GM12878 (cell line): ENCODE results near the gene NIN. TPM values are rescaled to one million over a fixed set of nuclear protein-coding genes. Genes with fewer than 3 reads are reported as not detected.
"Not testable (repeated sequence)": the region's sequence is repeated elsewhere in the genome, so short reads cannot be mapped to it uniquely, and the experiment has no call there.

Source experiments
- ATAC-seq: fragments of 200-7000 bp; cut with Tn5 transposase; 3 replicates; pipeline ENCODE4 v1.9.1; 2020; ENCODE audit warnings: mild to moderate bottlenecking, moderate library complexity
- BruUV-seq: library from RNA; stranded (reverse); fragments of 400-500 nt; replicated peaks from 2 replicates; lab custom pipeline; 2021; lab: Mats Ljungman, UMichigan
- CTCF ChIA-PET: fragments of 300-600 bp; sonication (Branson Sonifier 250); formaldehyde crosslinking; extraction: SDS; loops from one replicate; lab custom pipeline; 2021; ENCODE audit warnings: inconsistent platforms; lab: Yijun Ruan, JAX
- POLR2A ChIA-PET: fragments of 350-600 bp; formaldehyde crosslinking; extraction: SDS; loops from one replicate; lab custom pipeline; 2021; ENCODE audit warnings: inconsistent platforms; lab: Charles Lee
- RAD21 ChIA-PET: fragments of 300-600 bp; sonication (Branson Sonifier 250); formaldehyde crosslinking; loops from one replicate; lab custom pipeline; 2023; ENCODE audit warnings: antibody characterized with exemption; ENCODE audit not compliant: unreplicated experiment; lab: Charles Lee
- SMC1A ChIA-PET: fragments of 300-600 bp; sonication (Branson Sonifier 250); formaldehyde crosslinking; loops from one replicate; lab custom pipeline; 2023; ENCODE audit not compliant: unreplicated experiment, uncharacterized antibody; lab: Charles Lee
- DNase-seq: peaks from one replicate; pipeline ENCODE4 v3.0.0-alpha.2; 2011; ENCODE audit warnings: low read depth, low spot score
- FAIRE-seq: peaks from 3 replicates; lab custom pipeline; 2011; peaks lifted over from hg19 to GRCh38; lab: Jason Lieb, UNC
- H2AFZ ChIP-seq: 2 replicates; pipeline ENCODE4 v1.6.0; 2011; ENCODE audit warnings: low read depth, low read length, control low read depth; ENCODE audit not compliant: control insufficient read depth
- H3K27ac ChIP-seq: 2 replicates; pipeline ENCODE4 v1.5.1; 2011; ENCODE audit warnings: control low read depth; ENCODE audit not compliant: control insufficient read depth, insufficient read depth
- H3K27me3 ChIP-seq, 2 experiments: replicated peaks in 1 of 2; 2 replicates each; pipeline versions ENCODE4 v1.6.0 to v1.6.1; 2011; ENCODE audit warnings: low read length in 1 of 2; ENCODE audit not compliant: control insufficient read depth in 2 of 2, insufficient read depth in 2 of 2
- H3K36me3 ChIP-seq, 2 experiments: 2 replicates each; pipeline ENCODE4 v1.5.1; 2011; ENCODE audit warnings: low read length in 1 of 2; ENCODE audit not compliant: control insufficient read depth in 2 of 2, insufficient read depth in 2 of 2
- H3K4me1 ChIP-seq: 2 replicates; pipeline ENCODE4 v1.6.1; 2011; ENCODE audit warnings: mild to moderate bottlenecking, low read length, moderate library complexity, mixed read lengths; ENCODE audit not compliant: control insufficient read depth, insufficient read depth
- H3K4me2 ChIP-seq: 2 replicates; pipeline ENCODE4 v1.6.0; 2011; ENCODE audit warnings: control low read depth; ENCODE audit not compliant: control insufficient read depth, insufficient read depth
- H3K4me3 ChIP-seq: fragments of 200-600 bp; sonication (generic); 2 replicates; pipeline ENCODE4 v1.5.1; 2016
- H3K79me2 ChIP-seq: 2 replicates; pipeline ENCODE4 v1.6.0; 2011; ENCODE audit warnings: low read length; ENCODE audit not compliant: control insufficient read depth, insufficient read depth
- H3K9ac ChIP-seq: 2 replicates; pipeline ENCODE4 v1.8.0; 2011; ENCODE audit warnings: low read length, control low read depth, mixed read lengths; ENCODE audit not compliant: control insufficient read depth, insufficient read depth
- H3K9me3 ChIP-seq: replicated peaks from 3 replicates; pipeline ENCODE4 v1.5.1; 2011; ENCODE audit warnings: mild to moderate bottlenecking, low read length; ENCODE audit not compliant: control insufficient read depth, insufficient read depth
- H4K20me1 ChIP-seq: 2 replicates; pipeline ENCODE4 v1.6.0; 2011; ENCODE audit not compliant: control insufficient read depth, insufficient read depth
- BCL11A ChIP-seq: IDR thresholded peaks from 2 replicates; pipeline ENCODE4 v1.6.1; 2011; ENCODE audit warnings: low read depth, low read length
- CHD4 ChIP-seq: fragments of 200-600 bp; sonication (generic); IDR thresholded peaks from 2 replicates; pipeline ENCODE4 v1.6.1; 2016; ENCODE audit warnings: mild to moderate bottlenecking
- KAT2A ChIP-seq: conservative IDR thresholded peaks from 2 replicates; pipeline ENCODE4 v1.6.1; 2011; ENCODE audit warnings: low read depth, low read length; ENCODE audit not compliant: control insufficient read depth
- LARP7 ChIP-seq: fragments of 450-650 bp; IDR thresholded peaks from 2 replicates; pipeline ENCODE4 v1.6.1; 2017; ENCODE audit warnings: mild to moderate bottlenecking
- NBN ChIP-seq: fragments of 450-650 bp; IDR thresholded peaks from 2 replicates; pipeline ENCODE4 v1.6.1; 2016
- PAX8 ChIP-seq: fragments of 450-650 bp; IDR thresholded peaks from 2 replicates; pipeline ENCODE4 v1.6.1; 2017; ENCODE audit warnings: mild to moderate bottlenecking, moderate library complexity
- POLR2AphosphoS5 ChIP-seq: IDR thresholded peaks from 2 replicates; pipeline ENCODE4 v1.6.1; 2011; ENCODE audit warnings: mild to moderate bottlenecking, low read length, inconsistent platforms
- RCOR1 ChIP-seq: conservative IDR thresholded peaks from 2 replicates; pipeline ENCODE4 v1.6.1; 2012; ENCODE audit warnings: low read depth, low read length, improper control_type of control experiment
- SMC3 ChIP-seq: IDR thresholded peaks from 2 replicates; pipeline ENCODE4 v1.6.1; 2011; ENCODE audit warnings: low read length, improper control_type of control experiment, borderline replicate concordance
- TCF3 ChIP-seq: IDR thresholded peaks from 2 replicates; pipeline ENCODE4 v1.6.1; 2012; ENCODE audit warnings: low read depth, mild to moderate bottlenecking, low read length, borderline replicate concordance; ENCODE audit not compliant: insufficient read depth
- TCF7 ChIP-seq: IDR thresholded peaks from 2 replicates; pipeline ENCODE4 v1.6.1; 2014; ENCODE audit warnings: antibody characterized with exemption, borderline replicate concordance
- YBX1 ChIP-seq: fragments of 450-650 bp; IDR thresholded peaks from 2 replicates; pipeline ENCODE4 v1.6.1; 2016; ENCODE audit warnings: antibody characterized with exemption
- WGBS: methylation state at CpG from one replicate; pipeline ENCODE4 v1.1.6; 2016; ENCODE audit warnings: low lambda C conversion rate; ENCODE audit not compliant: insufficient replicate concordance, insufficient coverage; ENCODE audit errors: missing lambda C conversion rate; 5-methylcytosine and 5-hydroxymethylcytosine counted together
- in situ Hi-C: fragments of 300-500 bp; cut with MboI; formaldehyde crosslinking; loops from 9 replicates; pipeline ENCODE4 v1.14.3; 2018; ENCODE audit warnings: mixed read lengths
- intact Hi-C: fragments of 100-400 bp; cut with micrococcal nuclease; formaldehyde crosslinking; loops from one replicate; pipeline ENCODE4 v1.14.2; 2022; ENCODE audit not compliant: unreplicated experiment
- polyA plus RNA-seq, 11 experiments: library from polyadenylated mRNA; depleted of rRNA in 4 of 11; unstranded in 6 of 11; stranded (reverse) in 5 of 11; fragments of >200 nt; fragmentation: Nextera tagmentation in 4 of 11; fragmentation: Illumina TruSeq in 1 of 11; extraction: Ambion mirVana in 4 of 11; extraction: Trizol in 1 of 11; gene quantifications; 1 replicate in 1 of 11; 2 replicates in 10 of 11; pipeline versions ENCODE4 v1.2.1 to v1.2.3, GENCODE V29; 2011 to 2016; ENCODE audit warnings: inconsistent platforms in 2 of 11, missing spikeins in 2 of 11, low read depth in 1 of 11
- total RNA-seq, 4 experiments: library from RNA; depleted of rRNA in 3 of 4; stranded (reverse); fragments of >200 nt in 3 of 4; fragmentation: Illumina TruSeq in 1 of 4; extraction: Trizol in 1 of 4; gene quantifications; 2 replicates each; pipeline versions ENCODE4 v1.2.1 to v1.2.3, GENCODE V29; 2013 to 2021

NIN gene
- total and polyA plus RNA-seq, 10 of the 15 experiments (the other 5 are each of a cell fraction or from before 2014, with no cell fraction given), result 16.2 to 135 (median 70.3) TPM

DNA sequence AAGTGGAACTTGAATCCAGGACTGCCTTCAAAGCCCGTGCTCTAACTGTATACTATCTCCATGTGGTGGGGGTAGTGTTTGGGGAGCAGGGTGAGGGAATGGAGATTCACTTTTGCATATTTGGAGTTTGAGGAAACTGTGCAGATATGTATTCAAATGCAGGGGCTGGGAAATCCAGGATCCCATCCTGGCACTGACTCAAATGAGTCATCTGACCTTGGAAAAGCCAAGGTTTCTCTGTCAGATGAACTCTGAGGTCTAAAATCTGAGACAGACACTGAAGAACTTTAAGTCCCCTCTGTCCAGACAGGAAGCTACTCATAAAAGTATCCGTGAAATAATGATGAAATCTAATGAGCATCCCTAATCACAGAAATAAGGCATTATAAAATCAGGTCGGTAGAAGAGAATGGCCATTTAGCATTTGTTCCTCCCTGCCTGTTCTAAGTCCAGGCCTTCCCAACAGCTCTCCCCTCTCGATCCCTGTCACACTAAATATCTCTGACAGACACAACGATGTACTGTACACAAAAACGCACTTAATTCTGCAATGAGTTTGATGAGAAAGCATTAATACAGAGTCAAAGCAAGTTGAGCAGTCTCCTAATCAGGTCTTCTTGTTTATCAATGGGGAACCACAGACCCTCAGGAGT, 14.4 kb downstream of the NIN start:
- 83% methylated on average over 6 of the region's 6 CpGs for WGBS

GRCh38 chr14:50815526-50815925, 15.4 kb downstream of the NIN start:
- ATAC-seq, H3K9me3 ChIP-seq, FAIRE-seq, H3K4me3 ChIP-seq, POLR2A ChIA-PET, in situ Hi-C loops, BruUV-seq, H4K20me1 ChIP-seq, intact Hi-C loops, H3K9ac ChIP-seq, H3K27ac ChIP-seq, H3K4me2 ChIP-seq, H2AFZ ChIP-seq, RAD21 ChIA-PET, H3K27me3 ChIP-seq, DNase-seq: not testable (repeated sequence)
- WGBS, result 100% methylated on average over 5 of the region's 5 CpGs
- Histone ChIP-seq H3K36me3 (peaks cover 0 to 12% of the 10 kb centered on the region in 2 experiments; a peak in 3 of 4 replicates), H3K4me1 (peaks cover 24% of the 10 kb centered on the region), H3K79me2 (peaks cover 87% of the 10 kb centered on the region)
- ChIA-PET SMC1A (interaction anchor here (1.7 to 16.9 kb wide), 5 partner anchors 7 to 45 kb away, joined by 5 to 360 read pairs (median 18); partner anchors contain the start of gene NIN), CTCF (interaction anchor here (1.6 kb wide), 1 partner anchor 45 kb away, joined by 5 read pairs; no protein-coding TSS in a partner anchor)

More for the DNA sequence above, 14.4 kb downstream of the NIN start:
- no peaks in the 10 kb centered on the region for H4K20me1 ChIP-seq
- H3K27ac ChIP-seq, result no peak overlapping the region
- no peaks in the 10 kb centered on the region for H3K27me3 ChIP-seq
- H3K4me1 ChIP-seq, result peaks cover 34% of the 10 kb centered on the region
- SMC1A ChIA-PET, result interaction anchor here (0.6 to 16.9 kb wide), 9 partner anchors 10 to 160 kb away, joined by 3 to 360 read pairs (median 4); partner anchors contain the start of gene NIN
- peaks cover 0 to 12% of the 10 kb centered on the region in 2 experiments; a peak in 3 of 4 replicates for H3K36me3 ChIP-seq
- H3K4me2 ChIP-seq, result no peak overlapping the region
- peaks cover 9% of the 10 kb centered on the region; the same call in 2 of the 3 replicates for H3K9me3 ChIP-seq
- no peak overlapping the region for H2AFZ ChIP-seq
- FAIRE-seq, result no peak
- no peak overlapping the region for H3K9ac ChIP-seq
- TF ChIP-seq YBX1 (no peak), LARP7 (no peak), NBN (no peak), CHD4 (no peak), SMC3 (no peak), BCL11A (no peak), POLR2AphosphoS5 (no peak), TCF7 (no peak), RCOR1 (no peak), TCF3 (no peak), PAX8 (no peak), KAT2A (no peak)
- intact Hi-C loops (no loop called here), in situ Hi-C loops (no loop called here)
- CTCF ChIA-PET, result interaction anchor here (1.0 to 1.5 kb wide), 3 partner anchors 13 to 43 kb away, joined by 3 read pairs; no protein-coding TSS in a partner anchor
- DNase-seq, result no peak
- H3K79me2 ChIP-seq, result peaks cover 91% of the 10 kb centered on the region
- POLR2A ChIA-PET, result interaction anchor here (0.5 to 0.7 kb wide), 2 partner anchors 15 to 24 kb away, joined by 3 to 4 read pairs; no protein-coding TSS in a partner anchor
- RAD21 ChIA-PET, result interaction anchor here (0.6 to 7.8 kb wide), 5 partner anchors 13 to 457 kb away, joined by 3 to 91 read pairs (median 3); no protein-coding TSS in a partner anchor
- ATAC-seq, result no peak
- no TSS peak for BruUV-seq
- H3K4me3 ChIP-seq, result no peak overlapping the region
